HEK293 (cell line): ENCODE measurements around the gene MMS19.

Source experiments
- CTCF ChIA-PET: fragments of 350-600 bp; formaldehyde crosslinking; extraction: SDS; loops from one replicate; lab custom pipeline; 2021; ENCODE audit warnings: antibody characterized with exemption; lab: Yijun Ruan, JAX
- POLR2A ChIA-PET: fragments of 300-600 bp; formaldehyde crosslinking; extraction: SDS; loops from one replicate; lab custom pipeline; 2020; ENCODE audit warnings: antibody characterized with exemption, inconsistent platforms; lab: Yijun Ruan, JAX
- H3K27ac ChIP-seq: fragments of 200-500 bp; sonication (Bioruptor generic); 2 replicates; pipeline ENCODE4 v1.5.1; 2014; ENCODE audit warnings: low read depth, low read length, control low read depth, inconsistent platforms; ENCODE audit errors: extremely low read depth
- H3K36me3 ChIP-seq, 2 experiments: fragments of 200-500 bp in 1 of 2; sonication (Bioruptor generic) in 1 of 2; 1 replicate in 1 of 2; 2 replicates in 1 of 2; pipeline ENCODE4 v1.5.1; 2014 to 2017; ENCODE audit warnings: inconsistent platforms in 2 of 2, low read length in 2 of 2; ENCODE audit not compliant: control insufficient read depth in 2 of 2, insufficient read depth in 1 of 2
- H3K4me1 ChIP-seq: fragments of 200-500 bp; sonication (Bioruptor generic); 2 replicates; pipeline ENCODE4 v1.5.1; 2014; ENCODE audit warnings: mild to moderate bottlenecking, low read length, inconsistent platforms; ENCODE audit not compliant: control insufficient read depth, insufficient read depth
- H3K4me3 ChIP-seq: 2 replicates; pipeline ENCODE4 v1.5.1; 2011; ENCODE audit warnings: low read depth, mild to moderate bottlenecking, control low read depth, low read length, moderate library complexity
- H3K9me3 ChIP-seq: fragments of 200-500 bp; sonication (Bioruptor generic); 2 replicates; pipeline ENCODE4 v1.5.1; 2014; ENCODE audit warnings: low read depth, low read length, inconsistent platforms; ENCODE audit not compliant: control insufficient read depth, insufficient read depth
- GLI4 ChIP-seq: fragments of 450-650 bp; formaldehyde crosslinking; IDR thresholded peaks from 2 replicates; pipeline ENCODE4 v1.5.1; 2016; ENCODE audit warnings: missing biosample characterization, missing genetic modification characterization
- GLIS2 ChIP-seq: fragments of 450-650 bp; formaldehyde crosslinking; IDR thresholded peaks from 2 replicates; pipeline ENCODE4 v1.5.1; 2016; ENCODE audit warnings: missing biosample characterization, missing genetic modification characterization
- MZF1 ChIP-seq: fragments of 450-650 bp; formaldehyde crosslinking; IDR thresholded peaks from 2 replicates; pipeline ENCODE4 v1.5.1; 2017; ENCODE audit warnings: missing biosample characterization, missing genetic modification characterization, borderline replicate concordance
- PBX3 ChIP-seq: sonication (generic); formaldehyde crosslinking; IDR thresholded peaks from 2 replicates; pipeline ENCODE4 v1.8.1; 2022; ENCODE audit warnings: mild to moderate bottlenecking, moderate library complexity, missing genetic modification reagents
- PRDM4 ChIP-seq: fragments of 450-650 bp; formaldehyde crosslinking; IDR thresholded peaks from 2 replicates; pipeline ENCODE4 v1.5.1; 2017; ENCODE audit warnings: missing biosample characterization, missing genetic modification characterization
- SETDB1 ChIP-seq: IDR thresholded peaks from one replicate; pipeline ENCODE4 v1.6.1; 2017; ENCODE audit warnings: mild to moderate bottlenecking, low read length, moderate library complexity, mixed read lengths; ENCODE audit not compliant: insufficient read length
- TRIM28 ChIP-seq: IDR thresholded peaks from 2 replicates; pipeline ENCODE4 v1.6.1; 2011; ENCODE audit warnings: low read length, control low read depth, borderline replicate concordance
- ZFP69B ChIP-seq: fragments of 450-650 bp; formaldehyde crosslinking; IDR thresholded peaks from 2 replicates; pipeline ENCODE4 v1.5.1; 2016; ENCODE audit warnings: missing biosample characterization, missing genetic modification characterization
- ZNF146 ChIP-seq: fragments of 450-650 bp; formaldehyde crosslinking; IDR thresholded peaks from 2 replicates; pipeline ENCODE4 v1.5.1; 2016; ENCODE audit warnings: missing biosample characterization, missing genetic modification characterization
- ZNF274 ChIP-seq, 2 experiments: fragments of 200-500 bp in 1 of 2; fragments of 450-650 bp in 1 of 2; sonication (Bioruptor generic) in 1 of 2; formaldehyde crosslinking in 1 of 2; IDR thresholded peaks; 2 replicates each; pipeline versions ENCODE4 v1.5.1 to v1.6.1; 2014 to 2016; ENCODE audit warnings: borderline replicate concordance in 1 of 2, inconsistent platforms in 1 of 2, low read length in 1 of 2, missing biosample characterization in 1 of 2, missing genetic modification characterization in 1 of 2
- ZNF529 ChIP-seq: fragments of 450-650 bp; formaldehyde crosslinking; IDR thresholded peaks from 2 replicates; pipeline ENCODE4 v1.5.1; 2017; ENCODE audit warnings: missing genetic modification characterization, missing biosample characterization; ENCODE audit not compliant: insufficient replicate concordance
- ZNF548 ChIP-seq: fragments of 450-650 bp; formaldehyde crosslinking; IDR thresholded peaks from 2 replicates; pipeline ENCODE4 v1.5.1; 2016; ENCODE audit warnings: missing biosample characterization, missing genetic modification characterization
- ZNF560 ChIP-seq: fragments of 450-650 bp; formaldehyde crosslinking; IDR thresholded peaks from 2 replicates; pipeline ENCODE4 v1.5.1; 2017; ENCODE audit warnings: missing biosample characterization, missing genetic modification characterization, borderline replicate concordance
- ZNF639 ChIP-seq: fragments of 450-650 bp; formaldehyde crosslinking; IDR thresholded peaks from 2 replicates; pipeline ENCODE4 v1.5.1; 2016; ENCODE audit warnings: missing biosample characterization, missing genetic modification characterization
- ZNF660 ChIP-seq: fragments of 450-650 bp; IDR thresholded peaks from 2 replicates; pipeline ENCODE4 v1.5.1; 2018; ENCODE audit warnings: missing biosample characterization, mild to moderate bottlenecking, missing genetic modification characterization
- ZNF670 ChIP-seq: fragments of 450-650 bp; formaldehyde crosslinking; IDR thresholded peaks from 2 replicates; pipeline ENCODE4 v1.5.1; 2016; ENCODE audit warnings: missing biosample characterization, missing genetic modification characterization, low read depth
- ZNF843 ChIP-seq: fragments of 450-650 bp; formaldehyde crosslinking; IDR thresholded peaks from 2 replicates; pipeline ENCODE4 v1.5.1; 2016; ENCODE audit warnings: missing biosample characterization, missing genetic modification characterization
- TF ChIP-seq, protein P1 (sequence below): fragments of 450-650 bp; IDR thresholded peaks from 2 replicates; pipeline ENCODE4 v1.5.1; 2018; ENCODE audit warnings: missing biosample characterization, mild to moderate bottlenecking, missing genetic modification characterization
- TF ChIP-seq, protein P2 (sequence below): fragments of 450-650 bp; formaldehyde crosslinking; IDR thresholded peaks from 2 replicates; pipeline ENCODE4 v1.5.1; 2016; ENCODE audit warnings: missing biosample characterization, missing genetic modification characterization
- TF ChIP-seq, protein P3 (sequence below): fragments of 450-650 bp; formaldehyde crosslinking; IDR thresholded peaks from 2 replicates; pipeline ENCODE4 v1.5.1; 2016; ENCODE audit warnings: missing biosample characterization, missing genetic modification characterization, low read depth
- TF ChIP-seq, protein P4 (sequence below): fragments of 450-650 bp; formaldehyde crosslinking; IDR thresholded peaks from 2 replicates; pipeline ENCODE4 v1.5.1; 2016; ENCODE audit warnings: missing biosample characterization, missing genetic modification characterization, low read depth

MMS19 gene

DNA sequence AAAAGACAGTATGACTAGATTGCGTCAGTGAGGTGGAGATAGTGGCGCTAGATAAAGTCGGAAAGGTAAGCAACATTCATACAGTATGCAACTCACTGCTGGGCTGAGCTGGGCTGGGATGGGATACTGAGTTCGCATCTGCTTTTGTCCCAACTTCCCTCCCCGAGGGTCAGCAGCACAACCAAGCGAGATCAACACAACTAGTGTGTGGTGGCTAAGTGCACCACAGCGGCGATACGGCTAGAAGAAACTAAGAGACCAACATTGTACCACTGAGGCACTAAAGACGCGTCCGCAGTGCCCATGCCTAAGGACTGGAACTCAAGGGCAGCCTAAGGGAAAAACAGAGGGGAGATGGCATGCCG lies 52.9 kb downstream of the MMS19 start (continued):
- TF ChIP-seq ZNF560 (tag by site-specific recombination) (no peak), ZFP69B (tag by site-specific recombination) (no peak), SETDB1 (no peak), GLIS2 (tag by site-specific recombination) (no peak)

- ChIA-PET CTCF (interaction anchor here (0.6 to 0.8 kb wide), 2 partner anchors 18 to 38 kb away, joined by 3 read pairs; no protein-coding TSS in a partner anchor), POLR2A (interaction anchor here (1.7 to 2.0 kb wide), 2 partner anchors 10 to 11 kb away, joined by 5 to 11 read pairs; no protein-coding TSS in a partner anchor)
- Histone ChIP-seq H3K4me1 (peaks cover 6% of the 10 kb centered on the region; the same call in 1 of the 2 replicates), H3K27ac (no peak overlapping the region), H3K9me3 (no peaks in the 10 kb centered on the region), H3K36me3 (peaks cover 33% of the 10 kb centered on the region in 2 experiments), H3K4me3 (no peak overlapping the region)
- TF ChIP-seq ZNF843 (tag by site-specific recombination) (no peak), ZNF639 (tag by site-specific recombination) (no peak), PBX3 (CRISPR knock-in tag) (no peak), ZNF146 (tag by site-specific recombination) (no peak), ZNF529 (tag by site-specific recombination) (no peak), ZNF670 (no peak), GLI4 (tag by site-specific recombination) (no peak), PRDM4 (no peak), MZF1 (tag by site-specific recombination) (no peak), ZNF660 (no peak), TRIM28 (no peak), ZNF548 (tag by site-specific recombination) (no peak), ZNF274 (IDR thresholded peaks at IDR 0.05; ENCODE audit: low read length) (no peak), ZNF274 (tag by site-specific recombination; IDR thresholded peaks at IDR 0.05; ENCODE audit: borderline replicate concordance) (no peak)
- TF ChIP-seq, protein P1, sequence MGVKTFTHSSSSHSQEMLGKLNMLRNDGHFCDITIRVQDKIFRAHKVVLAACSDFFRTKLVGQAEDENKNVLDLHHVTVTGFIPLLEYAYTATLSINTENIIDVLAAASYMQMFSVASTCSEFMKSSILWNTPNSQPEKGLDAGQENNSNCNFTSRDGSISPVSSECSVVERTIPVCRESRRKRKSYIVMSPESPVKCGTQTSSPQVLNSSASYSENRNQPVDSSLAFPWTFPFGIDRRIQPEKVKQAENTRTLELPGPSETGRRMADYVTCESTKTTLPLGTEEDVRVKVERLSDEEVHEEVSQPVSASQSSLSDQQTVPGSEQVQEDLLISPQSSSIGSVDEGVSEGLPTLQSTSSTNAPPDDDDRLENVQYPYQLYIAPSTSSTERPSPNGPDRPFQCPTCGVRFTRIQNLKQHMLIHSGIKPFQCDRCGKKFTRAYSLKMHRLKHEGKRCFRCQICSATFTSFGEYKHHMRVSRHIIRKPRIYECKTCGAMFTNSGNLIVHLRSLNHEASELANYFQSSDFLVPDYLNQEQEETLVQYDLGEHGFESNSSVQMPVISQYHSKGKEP (tag by site-specific recombination), result no peak
- TF ChIP-seq, protein P2, sequence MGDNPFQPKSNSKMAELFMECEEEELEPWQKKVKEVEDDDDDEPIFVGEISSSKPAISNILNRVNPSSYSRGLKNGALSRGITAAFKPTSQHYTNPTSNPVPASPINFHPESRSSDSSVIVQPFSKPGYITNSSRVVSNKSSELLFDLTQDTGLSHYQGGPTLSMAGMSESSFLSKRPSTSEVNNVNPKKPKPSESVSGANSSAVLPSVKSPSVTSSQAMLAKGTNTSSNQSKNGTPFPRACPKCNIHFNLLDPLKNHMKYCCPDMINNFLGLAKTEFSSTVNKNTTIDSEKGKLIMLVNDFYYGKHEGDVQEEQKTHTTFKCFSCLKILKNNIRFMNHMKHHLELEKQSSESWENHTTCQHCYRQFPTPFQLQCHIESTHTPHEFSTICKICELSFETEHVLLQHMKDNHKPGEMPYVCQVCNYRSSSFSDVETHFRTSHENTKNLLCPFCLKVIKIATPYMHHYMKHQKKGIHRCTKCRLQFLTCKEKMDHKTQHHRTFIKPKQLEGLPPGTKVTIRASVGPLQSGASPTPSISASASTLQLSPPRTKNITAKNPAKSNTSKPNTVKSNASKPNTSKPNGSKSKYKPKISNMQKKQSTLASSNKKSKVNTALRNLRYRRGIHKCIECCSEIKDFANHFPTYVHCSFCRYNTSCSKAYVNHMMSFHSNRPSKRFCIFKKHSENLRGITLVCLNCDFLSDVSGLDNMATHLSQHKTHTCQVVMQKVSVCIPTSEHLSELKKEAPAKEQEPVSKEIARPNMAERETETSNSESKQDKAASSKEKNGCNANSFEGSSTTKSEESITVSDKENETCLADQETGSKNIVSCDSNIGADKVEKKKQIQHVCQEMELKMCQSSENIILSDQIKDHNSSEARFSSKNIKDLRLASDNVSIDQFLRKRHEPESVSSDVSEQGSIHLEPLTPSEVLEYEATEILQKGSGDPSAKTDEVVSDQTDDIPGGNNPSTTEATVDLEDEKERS (tag by site-specific recombination), result no peak
- TF ChIP-seq, protein P3, sequence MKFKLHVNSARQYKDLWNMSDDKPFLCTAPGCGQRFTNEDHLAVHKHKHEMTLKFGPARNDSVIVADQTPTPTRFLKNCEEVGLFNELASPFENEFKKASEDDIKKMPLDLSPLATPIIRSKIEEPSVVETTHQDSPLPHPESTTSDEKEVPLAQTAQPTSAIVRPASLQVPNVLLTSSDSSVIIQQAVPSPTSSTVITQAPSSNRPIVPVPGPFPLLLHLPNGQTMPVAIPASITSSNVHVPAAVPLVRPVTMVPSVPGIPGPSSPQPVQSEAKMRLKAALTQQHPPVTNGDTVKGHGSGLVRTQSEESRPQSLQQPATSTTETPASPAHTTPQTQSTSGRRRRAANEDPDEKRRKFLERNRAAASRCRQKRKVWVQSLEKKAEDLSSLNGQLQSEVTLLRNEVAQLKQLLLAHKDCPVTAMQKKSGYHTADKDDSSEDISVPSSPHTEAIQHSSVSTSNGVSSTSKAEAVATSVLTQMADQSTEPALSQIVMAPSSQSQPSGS (tag by site-specific recombination), result no peak
- TF ChIP-seq, protein P4, sequence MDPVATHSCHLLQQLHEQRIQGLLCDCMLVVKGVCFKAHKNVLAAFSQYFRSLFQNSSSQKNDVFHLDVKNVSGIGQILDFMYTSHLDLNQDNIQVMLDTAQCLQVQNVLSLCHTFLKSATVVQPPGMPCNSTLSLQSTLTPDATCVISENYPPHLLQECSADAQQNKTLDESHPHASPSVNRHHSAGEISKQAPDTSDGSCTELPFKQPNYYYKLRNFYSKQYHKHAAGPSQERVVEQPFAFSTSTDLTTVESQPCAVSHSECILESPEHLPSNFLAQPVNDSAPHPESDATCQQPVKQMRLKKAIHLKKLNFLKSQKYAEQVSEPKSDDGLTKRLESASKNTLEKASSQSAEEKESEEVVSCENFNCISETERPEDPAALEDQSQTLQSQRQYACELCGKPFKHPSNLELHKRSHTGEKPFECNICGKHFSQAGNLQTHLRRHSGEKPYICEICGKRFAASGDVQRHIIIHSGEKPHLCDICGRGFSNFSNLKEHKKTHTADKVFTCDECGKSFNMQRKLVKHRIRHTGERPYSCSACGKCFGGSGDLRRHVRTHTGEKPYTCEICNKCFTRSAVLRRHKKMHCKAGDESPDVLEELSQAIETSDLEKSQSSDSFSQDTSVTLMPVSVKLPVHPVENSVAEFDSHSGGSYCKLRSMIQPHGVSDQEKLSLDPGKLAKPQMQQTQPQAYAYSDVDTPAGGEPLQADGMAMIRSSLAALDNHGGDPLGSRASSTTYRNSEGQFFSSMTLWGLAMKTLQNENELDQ, result no peak
Observed at GRCh38 chr10:97444212-97444611, 54.0 kb downstream of the MMS19 start.
